Uterus (tissue), 4 donors: ENCODE data around the gene NT5C3B. TPM values are rescaled to one million over a fixed set of nuclear protein-coding genes. Genes with fewer than 3 reads are reported as not detected.

ENCODE experiments used
- DNase-seq, 2 donors: peaks; one replicate each; pipeline ENCODE4 v3.0.0-alpha.2; 2019 to 2020
- H3K27ac ChIP-seq, 2 donors: fragments of 200-600 bp; sonication (generic); 1 replicate in 1 of 2; 2 replicates in 1 of 2; pipeline ENCODE4 v1.5.1; 2016 to 2018
- H3K27me3 ChIP-seq, 2 donors: fragments of 200-600 bp; sonication (generic); one replicate each; pipeline ENCODE4 v1.5.1; 2018 to 2019; ENCODE audit warnings: control low read depth in 1 of 2
- H3K36me3 ChIP-seq, 2 donors: fragments of 200-600 bp; sonication (generic); one replicate each; pipeline ENCODE4 v1.5.1; 2019; ENCODE audit warnings: control low read depth in 1 of 2
- H3K4me1 ChIP-seq, 2 donors: fragments of 200-600 bp; sonication (generic); one replicate each; pipeline ENCODE4 v1.5.1; 2018 to 2019; ENCODE audit warnings: control low read depth in 1 of 2
- H3K4me3 ChIP-seq, 2 donors: fragments of 200-600 bp; sonication (generic); 1 replicate in 1 of 2; 2 replicates in 1 of 2; pipeline ENCODE4 v1.5.1; 2018 to 2019; ENCODE audit warnings: mild to moderate bottlenecking in 1 of 2
- H3K9me3 ChIP-seq, 2 donors: fragments of 200-600 bp; sonication (generic); one replicate each; pipeline ENCODE4 v1.5.1; 2019; ENCODE audit warnings: control low read depth in 1 of 2
- POLR2A ChIP-seq, 2 donors: fragments of 450-650 bp; IDR thresholded peaks; one replicate each; pipeline ENCODE4 v1.6.1; 2016; ENCODE audit warnings: antibody characterized with exemption in 2 of 2, mild to moderate bottlenecking in 1 of 2, moderate library complexity in 1 of 2
- intact Hi-C: fragments of 100-400 bp; cut with DNase I; formaldehyde crosslinking; loops from one replicate; pipeline ENCODE4 v1.15.1; 2023; ENCODE audit warnings: low total_unique reads
- total RNA-seq, 4 donors: library from RNA; depleted of rRNA in 3 of 4; stranded (reverse); fragments of >200 nt in 3 of 4; gene quantifications; one replicate each; pipeline versions ENCODE4 v1.1.0 to v1.2.4, GENCODE V29; 2014 to 2023
- TF ChIP-seq, protein P1 (sequence below), 4 experiments: fragments of 200-600 bp in 2 of 4; fragments of 450-650 bp in 2 of 4; sonication (generic) in 2 of 4; IDR thresholded peaks; one replicate each; pipeline ENCODE4 v1.5.1; 2016 to 2019; ENCODE audit warnings: antibody characterized with exemption in 4 of 4, mild to moderate bottlenecking in 2 of 4, moderate library complexity in 1 of 4
- donor health status: DM: yes; HTN: yes; CAD: no.

NT5C3B gene
- total RNA-seq, 4 donors from 2014 or later, result 32.5 to 77.9 (median 68.1) TPM

DNA sequence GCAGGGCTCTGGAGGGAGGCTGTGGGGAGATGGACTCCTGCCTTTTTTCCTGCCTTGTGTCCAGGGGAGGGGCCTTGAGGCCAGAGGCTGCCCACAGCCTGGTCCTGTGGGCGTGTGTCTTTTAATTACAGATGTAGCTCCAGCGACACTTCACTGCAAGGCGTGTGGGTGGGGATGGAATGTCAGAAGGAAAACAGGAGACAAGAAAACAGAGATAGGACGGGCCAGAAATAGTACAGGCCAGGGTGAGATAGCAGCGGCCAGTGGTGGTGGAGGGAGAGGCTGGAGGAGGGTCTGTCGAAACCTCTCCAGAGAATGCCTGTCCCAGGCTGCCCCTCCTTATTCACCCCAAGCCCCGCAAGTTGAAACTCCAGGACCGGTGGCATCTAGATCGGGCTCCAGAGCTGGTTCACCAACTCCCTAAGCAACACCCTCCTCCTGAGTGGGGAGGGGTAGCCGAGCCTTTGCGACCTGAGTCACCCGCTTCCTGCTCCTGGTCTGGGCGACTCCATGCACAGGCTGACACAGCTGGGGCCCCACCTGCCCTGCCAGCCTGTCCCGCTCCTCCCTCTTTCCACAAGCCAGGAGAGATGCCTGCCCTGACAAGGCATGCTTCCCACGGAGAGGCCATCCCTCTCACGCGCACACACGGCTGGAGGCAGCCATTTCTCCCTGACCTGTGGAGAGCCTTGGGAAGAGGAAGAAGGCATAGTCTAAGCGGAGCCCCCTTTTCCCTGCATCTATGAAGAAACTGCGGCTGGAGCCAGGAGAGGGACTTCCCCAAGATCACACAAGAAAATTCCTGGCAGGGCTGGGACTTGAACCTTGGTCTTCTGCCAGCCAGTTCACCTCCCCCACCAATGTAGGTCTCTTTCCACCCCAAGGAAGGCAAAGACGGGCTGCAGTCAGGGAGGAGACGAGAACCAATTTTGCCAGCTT lies 42.9 kb downstream of the NT5C3B start:
- Histone ChIP-seq H3K9me3 (no peaks in the 10 kb centered on the region), H3K4me1 (no peaks in the 10 kb centered on the region), H3K27me3 (no peaks in the 10 kb centered on the region), H3K4me3 (no peak overlapping the region), H3K27ac (peak overlapping the region; percentile 87 to 89), H3K36me3 (no peaks in the 10 kb centered on the region)
- TF ChIP-seq, protein P1, sequence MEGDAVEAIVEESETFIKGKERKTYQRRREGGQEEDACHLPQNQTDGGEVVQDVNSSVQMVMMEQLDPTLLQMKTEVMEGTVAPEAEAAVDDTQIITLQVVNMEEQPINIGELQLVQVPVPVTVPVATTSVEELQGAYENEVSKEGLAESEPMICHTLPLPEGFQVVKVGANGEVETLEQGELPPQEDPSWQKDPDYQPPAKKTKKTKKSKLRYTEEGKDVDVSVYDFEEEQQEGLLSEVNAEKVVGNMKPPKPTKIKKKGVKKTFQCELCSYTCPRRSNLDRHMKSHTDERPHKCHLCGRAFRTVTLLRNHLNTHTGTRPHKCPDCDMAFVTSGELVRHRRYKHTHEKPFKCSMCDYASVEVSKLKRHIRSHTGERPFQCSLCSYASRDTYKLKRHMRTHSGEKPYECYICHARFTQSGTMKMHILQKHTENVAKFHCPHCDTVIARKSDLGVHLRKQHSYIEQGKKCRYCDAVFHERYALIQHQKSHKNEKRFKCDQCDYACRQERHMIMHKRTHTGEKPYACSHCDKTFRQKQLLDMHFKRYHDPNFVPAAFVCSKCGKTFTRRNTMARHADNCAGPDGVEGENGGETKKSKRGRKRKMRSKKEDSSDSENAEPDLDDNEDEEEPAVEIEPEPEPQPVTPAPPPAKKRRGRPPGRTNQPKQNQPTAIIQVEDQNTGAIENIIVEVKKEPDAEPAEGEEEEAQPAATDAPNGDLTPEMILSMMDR (IDR thresholded peaks at IDR 0.05), result no peak
- no peak for TF ChIP-seq POLR2A (IDR thresholded peaks at IDR 0.05)
- DNase-seq, result peak; percentile 54 to 63
- intact Hi-C loops, result no loop called here

DNA sequence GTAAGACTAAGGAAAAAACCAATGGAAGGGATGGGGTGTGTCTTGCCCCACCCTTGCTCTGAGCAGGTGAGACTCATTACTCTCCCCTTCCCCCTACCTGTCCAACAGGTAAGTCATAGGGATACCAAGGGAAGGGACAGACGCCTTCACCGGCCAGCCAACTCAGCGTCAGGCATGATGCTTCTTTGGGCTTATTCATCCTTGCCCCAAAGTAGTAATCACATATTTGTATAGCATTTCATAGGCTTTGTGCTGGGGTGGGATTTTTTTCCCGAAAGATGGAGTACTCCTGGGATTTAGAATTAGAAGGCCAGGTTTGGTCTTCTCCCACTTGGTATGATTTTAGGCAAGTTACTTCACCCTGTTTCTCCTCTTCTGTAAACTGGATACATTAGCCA lies 49.0 kb downstream of the NT5C3B start:
- peak overlapping the region; percentile 62 to 69 for H3K27ac ChIP-seq
- no peak for DNase-seq

DNA sequence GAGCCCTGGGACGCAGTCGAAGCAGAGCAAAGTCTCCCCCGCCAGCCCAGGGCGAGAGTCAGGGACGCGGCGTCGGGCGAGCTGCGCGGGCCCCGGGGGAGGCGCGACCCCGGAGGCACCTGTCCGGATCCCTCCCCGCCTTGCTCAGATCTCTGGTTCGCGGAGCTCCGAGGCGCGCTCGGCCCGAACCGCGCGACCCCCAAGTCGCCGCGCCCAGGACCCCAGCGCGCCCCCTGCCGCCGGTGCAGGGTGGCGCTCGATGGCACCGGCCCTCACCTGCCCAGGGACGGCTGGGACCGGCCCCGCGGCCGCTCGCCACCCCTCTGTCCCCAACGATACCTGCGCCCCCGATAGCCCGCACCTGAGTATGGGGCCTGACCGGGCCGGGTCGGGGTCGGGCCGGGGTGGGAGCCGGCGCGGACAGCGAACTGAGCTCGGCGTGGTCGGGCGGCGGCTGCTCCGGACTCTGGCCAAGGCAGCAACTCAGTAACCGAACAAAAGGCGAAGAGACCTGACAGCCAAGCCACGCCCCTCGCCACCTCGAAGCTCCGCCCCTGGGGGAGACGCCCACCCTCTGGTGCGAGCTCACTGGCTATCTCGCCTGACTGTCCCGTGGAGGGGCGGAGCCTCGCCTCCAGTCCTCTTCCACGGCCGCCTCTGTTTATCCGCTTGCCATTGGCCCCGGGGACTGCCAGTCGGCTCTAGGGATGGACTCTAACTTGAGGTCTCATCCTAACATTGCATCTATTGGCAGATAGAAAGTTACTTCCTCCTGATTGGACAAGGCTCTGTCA lies 49.6 kb downstream of the NT5C3B start, which contains the start of gene JUP:
Gene JUP, minus strand, starts transcription at position 485 of the 794 bp plus-strand sequence. CDS start 14,857 bp downstream, outside the sequence.
- Histone ChIP-seq H3K27me3 (no peaks in the 10 kb centered on the region), H3K27ac (peak within 1 kb of the TSS; percentile 79 to 88), H3K4me1 (peaks cover 0 to 11% of the 10 kb centered on the region in 2 donors), H3K9me3 (no peaks in the 10 kb centered on the region), H3K4me3 (peak within 1 kb of the TSS; percentile 54 to 68), H3K36me3 (no peaks in the 10 kb centered on the region)
- peak; percentile 100 for DNase-seq
- TF ChIP-seq POLR2A (IDR thresholded peaks at IDR 0.05), result peak; percentile 96 to 98
- TF ChIP-seq, protein P1 (IDR thresholded peaks at IDR 0.05), result peak; percentile 5 to 62 (median 58)
- intact Hi-C loops, result no loop called here

More for the DNA sequence above, 49.0 kb downstream of the NT5C3B start:
- no peaks in the 10 kb centered on the region for H3K36me3 ChIP-seq
- peaks cover 0 to 11% of the 10 kb centered on the region in 2 donors for H3K4me1 ChIP-seq
- no peaks in the 10 kb centered on the region for H3K9me3 ChIP-seq
- H3K27me3 ChIP-seq, result no peaks in the 10 kb centered on the region
- no peak overlapping the region for H3K4me3 ChIP-seq
- TF ChIP-seq, protein P1 (IDR thresholded peaks at IDR 0.05), result no peak
- TF ChIP-seq POLR2A (IDR thresholded peaks at IDR 0.05), result no peak
- intact Hi-C loops, result no loop called here

DNA sequence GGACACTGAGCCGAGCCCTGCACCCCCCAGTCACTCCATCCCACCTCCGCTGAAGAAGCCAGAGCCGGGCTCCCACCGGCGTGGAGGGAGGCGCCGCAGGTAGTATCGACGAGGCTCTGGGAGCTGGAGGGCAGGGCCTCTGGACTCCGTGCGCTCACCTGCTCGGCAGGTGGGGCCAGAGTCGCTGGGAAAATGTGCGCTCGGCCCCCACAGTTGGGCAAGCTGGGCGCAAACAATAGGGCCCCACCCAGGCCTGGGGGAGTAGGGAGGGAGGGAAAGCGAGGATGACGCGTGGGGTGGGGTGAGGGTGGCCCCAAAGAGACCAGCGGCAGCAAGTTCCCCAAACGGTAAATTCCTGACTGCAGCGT lies 50.2 kb downstream of the NT5C3B start:
- H3K4me3 ChIP-seq, result peak overlapping the region; percentile 54 to 68
- peak overlapping the region; percentile 79 to 88 for H3K27ac ChIP-seq
- no peak for TF ChIP-seq POLR2A (IDR thresholded peaks at IDR 0.05)
- TF ChIP-seq, protein P1 (IDR thresholded peaks at IDR 0.05), result no peak
- H3K9me3 ChIP-seq, result no peaks in the 10 kb centered on the region
- no peaks in the 10 kb centered on the region for H3K36me3 ChIP-seq
- peaks cover 0 to 11% of the 10 kb centered on the region in 2 donors for H3K4me1 ChIP-seq
- no peaks in the 10 kb centered on the region for H3K27me3 ChIP-seq
- peak; percentile 49 to 55 for DNase-seq
- intact Hi-C loops, result no loop called here
